Neural crest cell (in vitro differentiated cells): ENCODE results near the gene ALDH4A1. TPM values are rescaled to one million over a fixed set of nuclear protein-coding genes. Genes with fewer than 3 reads are reported as not detected.

Experiments used
- DNase-seq: peaks from one replicate; pipeline ENCODE4 v3.0.0; 2021; ENCODE audit warnings: low read depth, mixed read lengths, low spot score
- H3K27ac Mint-ChIP-seq: one replicate; pipeline ENCODE4 v1.8.0; 2021; ENCODE audit warnings: mild to moderate bottlenecking, mixed read lengths; ENCODE audit not compliant: unreplicated experiment
- H3K27me3 Mint-ChIP-seq: 2 replicates; pipeline ENCODE4 v1.8.0; 2021; ENCODE audit warnings: low read depth, mild to moderate bottlenecking, mixed read lengths
- H3K36me3 Mint-ChIP-seq: 2 replicates; pipeline ENCODE4 v1.8.0; 2021; ENCODE audit warnings: low read depth, mild to moderate bottlenecking, mixed read lengths
- H3K4me1 Mint-ChIP-seq: 2 replicates; pipeline ENCODE4 v1.8.0; 2021; ENCODE audit warnings: mixed read lengths
- H3K4me3 Mint-ChIP-seq: one replicate; pipeline ENCODE4 v1.8.0; 2021; ENCODE audit warnings: mild to moderate bottlenecking, mixed read lengths
- H3K9me3 Mint-ChIP-seq: 2 replicates; pipeline ENCODE4 v1.8.0; 2021; ENCODE audit warnings: mixed read lengths
- total RNA-seq: library from RNA; stranded (reverse); gene quantifications from 2 replicates; pipeline ENCODE4 v1.2.1, GENCODE V29; 2021
- TF ChIP-seq, protein P1 (sequence below): fragments of 200-600 bp; sonication (generic); conservative IDR thresholded peaks from 2 replicates; pipeline ENCODE4 v1.5.0; 2021; ENCODE audit warnings: antibody characterized with exemption, mild to moderate bottlenecking

Gene ALDH4A1
- total RNA-seq, 1 donor from 2014 or later, result 19.5 TPM

DNA sequence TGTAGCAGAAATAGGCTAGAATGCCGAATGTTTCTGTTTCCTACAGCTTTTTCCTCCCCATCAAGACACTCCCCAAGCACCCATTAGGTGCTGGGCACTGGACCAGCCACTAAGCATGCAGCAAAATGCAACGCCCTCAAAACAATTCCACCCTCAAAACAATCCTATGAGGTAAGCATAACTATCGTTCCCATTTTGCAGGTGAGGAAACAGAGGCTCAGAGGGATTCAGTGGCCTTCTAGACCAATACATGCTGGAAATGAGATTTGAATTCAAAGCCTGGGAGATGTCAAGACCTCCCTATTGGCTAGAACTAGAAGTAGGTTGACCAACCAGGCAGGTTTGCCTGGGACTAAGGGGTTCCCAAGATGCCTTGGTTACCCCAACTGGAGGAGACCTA, 10.2 kb upstream of the ALDH4A1 start:
- Mint-ChIP-seq H3K4me3 (no peak overlapping the region), H3K27ac (no peak overlapping the region), H3K36me3 (no peaks in the 10 kb centered on the region), H3K9me3 (no peaks in the 10 kb centered on the region), H3K4me1 (peaks cover 16% of the 10 kb centered on the region), H3K27me3 (no peaks in the 10 kb centered on the region)
- TF ChIP-seq, protein P1, sequence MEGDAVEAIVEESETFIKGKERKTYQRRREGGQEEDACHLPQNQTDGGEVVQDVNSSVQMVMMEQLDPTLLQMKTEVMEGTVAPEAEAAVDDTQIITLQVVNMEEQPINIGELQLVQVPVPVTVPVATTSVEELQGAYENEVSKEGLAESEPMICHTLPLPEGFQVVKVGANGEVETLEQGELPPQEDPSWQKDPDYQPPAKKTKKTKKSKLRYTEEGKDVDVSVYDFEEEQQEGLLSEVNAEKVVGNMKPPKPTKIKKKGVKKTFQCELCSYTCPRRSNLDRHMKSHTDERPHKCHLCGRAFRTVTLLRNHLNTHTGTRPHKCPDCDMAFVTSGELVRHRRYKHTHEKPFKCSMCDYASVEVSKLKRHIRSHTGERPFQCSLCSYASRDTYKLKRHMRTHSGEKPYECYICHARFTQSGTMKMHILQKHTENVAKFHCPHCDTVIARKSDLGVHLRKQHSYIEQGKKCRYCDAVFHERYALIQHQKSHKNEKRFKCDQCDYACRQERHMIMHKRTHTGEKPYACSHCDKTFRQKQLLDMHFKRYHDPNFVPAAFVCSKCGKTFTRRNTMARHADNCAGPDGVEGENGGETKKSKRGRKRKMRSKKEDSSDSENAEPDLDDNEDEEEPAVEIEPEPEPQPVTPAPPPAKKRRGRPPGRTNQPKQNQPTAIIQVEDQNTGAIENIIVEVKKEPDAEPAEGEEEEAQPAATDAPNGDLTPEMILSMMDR, result no peak
- no peak for DNase-seq

DNA sequence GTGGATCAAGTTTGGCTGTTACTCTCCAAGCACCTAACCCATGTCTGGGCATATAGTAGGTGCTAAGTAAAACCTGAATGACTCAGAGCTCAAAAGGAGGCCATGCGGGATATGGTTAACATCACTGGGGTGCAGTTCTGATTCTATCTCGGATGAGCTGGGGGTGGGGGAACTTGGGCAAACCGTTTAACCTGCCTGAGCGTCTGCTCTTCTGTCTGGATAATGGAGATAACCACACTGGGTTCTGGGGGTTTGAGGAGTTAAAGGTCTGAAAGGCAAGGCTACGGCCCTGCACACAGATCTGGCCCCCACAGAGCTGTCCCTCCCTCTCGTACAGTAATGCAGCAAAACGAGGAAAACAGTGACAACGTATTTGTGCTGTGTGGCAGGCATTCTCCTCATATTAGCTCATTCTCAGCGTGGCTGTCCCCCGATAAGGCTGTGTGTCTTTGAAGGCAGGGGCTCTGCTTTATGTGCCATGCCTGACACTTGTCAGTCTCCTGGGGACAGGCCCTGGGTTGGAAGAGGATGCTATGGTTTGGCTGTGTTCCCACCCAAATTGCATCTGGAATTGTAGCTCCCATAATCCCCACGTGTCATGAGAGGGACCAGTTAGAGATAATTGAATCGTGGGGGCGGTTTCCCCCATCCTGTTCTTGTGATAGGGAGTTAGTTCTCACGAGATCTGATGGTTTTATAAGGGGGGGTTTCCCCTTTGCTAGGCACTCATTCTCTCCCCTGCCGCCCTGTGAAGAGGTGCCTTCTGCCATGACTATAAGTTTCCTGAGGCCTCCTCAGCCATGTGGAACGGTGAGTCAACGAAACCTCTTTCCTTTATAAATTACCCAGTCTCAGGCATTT, 6.8 kb upstream of the ALDH4A1 start:
- Mint-ChIP-seq H3K4me3 (no peak overlapping the region), H3K27me3 (no peaks in the 10 kb centered on the region), H3K27ac (peak overlapping the region; percentile 57), H3K9me3 (no peaks in the 10 kb centered on the region), H3K36me3 (no peaks in the 10 kb centered on the region), H3K4me1 (peaks cover 24% of the 10 kb centered on the region)
- no peak for DNase-seq
- TF ChIP-seq, protein P1, result no peak

DNA sequence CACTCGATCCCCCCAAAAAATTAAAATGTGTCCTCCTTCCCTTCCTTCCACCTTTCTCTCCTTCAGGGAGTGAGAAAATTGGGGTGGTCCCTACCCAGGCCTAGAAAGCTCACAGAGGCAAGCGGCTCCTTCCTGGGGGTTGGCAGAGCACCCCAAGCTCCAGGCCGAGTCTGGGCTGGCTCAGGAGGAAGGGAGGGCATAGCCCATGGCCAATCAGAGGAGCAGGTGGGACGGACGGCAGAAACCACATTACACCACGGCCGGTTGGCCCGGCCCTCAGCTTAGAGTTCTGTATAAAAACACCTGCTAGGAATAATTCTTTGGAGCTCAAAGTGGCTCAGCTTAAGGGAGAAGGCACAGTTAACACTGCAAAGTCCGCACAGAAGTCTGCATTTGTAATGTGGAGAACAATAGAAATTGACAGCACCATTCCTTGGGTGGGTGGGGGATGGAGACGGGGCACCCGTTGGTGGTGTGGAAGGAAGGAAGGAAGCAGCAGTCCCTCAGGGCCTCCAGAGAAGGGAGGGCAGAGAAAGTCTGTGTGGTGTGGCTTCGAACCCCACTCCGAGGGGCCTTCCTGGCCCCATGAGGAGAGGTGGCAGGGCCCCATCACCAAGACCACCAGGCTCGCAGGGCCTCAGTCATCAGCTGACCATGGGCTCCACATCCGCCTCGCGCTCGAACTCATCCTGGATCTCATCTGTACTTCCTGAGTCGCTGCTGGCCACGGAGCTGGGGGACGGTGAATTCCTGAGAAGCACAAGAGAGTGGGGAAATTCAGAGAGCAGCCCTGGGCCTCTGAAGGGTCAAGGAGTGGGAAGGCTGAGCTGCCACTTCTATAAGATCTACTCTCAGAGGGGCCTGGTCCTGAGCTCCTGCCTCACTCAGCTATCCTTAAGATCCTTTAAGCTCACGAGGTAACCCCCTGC, 5.8 kb upstream of the ALDH4A1 start:
- Mint-ChIP-seq H3K27ac (peak overlapping the region; percentile 43), H3K27me3 (no peaks in the 10 kb centered on the region), H3K4me3 (no peak overlapping the region), H3K9me3 (no peaks in the 10 kb centered on the region), H3K4me1 (peaks cover 26% of the 10 kb centered on the region), H3K36me3 (no peaks in the 10 kb centered on the region)
- TF ChIP-seq, protein P1, result no peak
- no peak for DNase-seq

DNA sequence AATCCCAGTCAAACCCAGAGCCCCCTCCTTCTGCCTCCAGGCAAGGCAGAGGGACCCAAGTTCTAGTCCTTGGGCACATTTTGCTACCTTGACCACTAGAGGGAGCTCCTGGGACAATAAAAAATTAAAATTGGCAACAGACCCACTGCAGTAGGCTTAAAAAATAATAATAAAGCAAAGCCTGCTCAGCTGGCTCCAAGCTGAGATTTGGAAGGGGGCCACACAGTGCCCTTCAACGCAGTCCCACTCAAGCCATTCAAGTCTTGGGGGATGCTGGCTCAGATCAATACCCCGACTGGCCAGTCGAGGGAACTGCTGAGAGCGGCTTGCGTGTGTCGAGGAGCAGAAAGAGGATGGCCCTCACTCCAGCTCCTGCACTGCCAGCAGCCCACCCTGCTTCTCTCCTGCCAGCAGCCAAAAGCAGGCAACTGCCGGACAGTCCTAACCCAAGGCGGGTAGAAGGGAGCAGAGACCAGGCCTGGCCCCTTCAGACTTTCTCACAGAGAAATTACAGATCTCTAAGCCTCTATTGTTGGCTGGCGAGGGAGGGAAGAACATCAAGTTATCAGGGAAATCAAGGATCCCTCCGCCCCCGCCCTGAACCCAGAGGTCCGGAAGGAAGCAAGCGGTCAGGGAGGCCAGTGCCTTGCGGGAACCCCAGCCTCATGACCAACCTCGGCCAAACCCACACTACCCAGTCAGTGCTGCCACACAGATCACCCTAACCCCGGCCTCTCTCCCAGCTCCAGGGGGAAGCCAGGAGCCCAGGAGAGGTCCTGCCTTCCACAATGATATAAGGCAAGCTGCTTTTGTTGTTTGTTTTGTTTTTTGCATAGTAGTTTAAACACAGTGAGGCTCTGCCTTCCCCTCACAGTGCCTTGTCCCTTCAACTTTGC, 4.9 kb upstream of the ALDH4A1 start:
- TF ChIP-seq, protein P1, result peak; percentile 98
- Mint-ChIP-seq H3K4me3 (peak overlapping the region; percentile 75), H3K36me3 (no peaks in the 10 kb centered on the region), H3K9me3 (no peaks in the 10 kb centered on the region), H3K4me1 (peaks cover 31% of the 10 kb centered on the region), H3K27me3 (no peaks in the 10 kb centered on the region), H3K27ac (peak overlapping the region; percentile 83)
- DNase-seq, result peak; percentile 58

DNA sequence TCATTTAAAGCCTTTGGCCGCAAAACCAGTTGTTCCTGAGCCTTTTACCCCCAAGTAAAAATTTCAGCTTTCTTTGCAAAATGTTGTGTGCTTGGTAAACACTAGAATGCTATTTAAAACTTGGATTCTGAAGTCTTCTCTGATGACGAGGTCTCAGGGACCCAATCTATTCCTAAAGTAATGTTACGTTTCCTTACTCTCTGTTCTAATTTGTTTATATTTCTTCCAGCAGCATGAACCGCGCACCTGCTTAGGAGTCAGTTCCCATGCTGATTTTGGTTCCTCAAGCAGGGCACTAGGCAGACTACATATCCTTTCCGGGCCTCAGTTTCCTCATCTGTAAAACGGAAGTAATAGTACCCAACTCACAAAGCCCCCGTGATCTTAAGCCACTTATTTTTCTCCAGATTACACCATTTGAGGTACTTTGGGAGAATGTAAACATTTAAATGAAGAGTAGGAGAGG, 969 bp upstream of the ALDH4A1 start:
- Mint-ChIP-seq H3K27me3 (no peaks in the 10 kb centered on the region), H3K27ac (no peak overlapping the region), H3K4me1 (peaks cover 47% of the 10 kb centered on the region), H3K4me3 (peak overlapping the region; percentile 97), H3K9me3 (no peaks in the 10 kb centered on the region), H3K36me3 (no peaks in the 10 kb centered on the region)
- no peak for DNase-seq
- TF ChIP-seq, protein P1, result no peak
